Stimulated activated naive CD8-positive, alpha-beta T cell treated with anti-CD3 and anti-CD28 coated beads, Interleukin-15, Interleukin-2, amounts not matched to agents 100 ng/mL and 50 ng/mL, for 24 hours (primary cell): ENCODE results near the gene BGLAP.
A peak's percentile ranks its signal among the peaks of the same experiment; 100 is the strongest.
"Not testable (repeated sequence)": the region's sequence is repeated elsewhere in the genome, so short reads cannot be mapped to it uniquely, and the experiment has no call there.

Experiments
- H3K27ac Mint-ChIP-seq: one replicate; pipeline ENCODE4 v1.8.0; 2021; ENCODE audit warnings: mild to moderate bottlenecking, mixed read lengths
- H3K27me3 Mint-ChIP-seq: one replicate; pipeline ENCODE4 v1.8.0; 2021; ENCODE audit warnings: mixed read lengths
- H3K36me3 Mint-ChIP-seq: one replicate; pipeline ENCODE4 v1.8.0; 2021; ENCODE audit warnings: low read depth, mixed read lengths
- H3K4me1 Mint-ChIP-seq: one replicate; pipeline ENCODE4 v1.8.0; 2021; ENCODE audit warnings: low read depth, mixed read lengths
- H3K4me3 Mint-ChIP-seq: one replicate; pipeline ENCODE4 v1.8.0; 2021; ENCODE audit warnings: mild to moderate bottlenecking, mixed read lengths
- H3K9me3 Mint-ChIP-seq: one replicate; pipeline ENCODE4 v1.8.0; 2021; ENCODE audit warnings: mixed read lengths

Gene BGLAP

GRCh38 chr1:156214024-156214748, 27.8 kb upstream of the BGLAP start:
- Mint-ChIP-seq H3K36me3 (peaks cover 54% of the 10 kb centered on the region), H3K4me1 (peaks cover 70% of the 10 kb centered on the region), H3K4me3 (peak overlapping the region; percentile 82), H3K27me3 (no peaks in the 10 kb centered on the region), H3K27ac (peak overlapping the region; percentile 94), H3K9me3 (no peaks in the 10 kb centered on the region)

- H3K4me3 Mint-ChIP-seq, result peak overlapping the region; percentile 80
- H3K4me1 Mint-ChIP-seq, result peaks cover 89% of the 10 kb centered on the region
- H3K9me3 Mint-ChIP-seq, H3K27me3 Mint-ChIP-seq: not testable (repeated sequence)
- H3K36me3 Mint-ChIP-seq, result peaks cover 55% of the 10 kb centered on the region
- peak overlapping the region; percentile 99 for H3K27ac Mint-ChIP-seq
These were observed 25.5 kb upstream of the BGLAP start for GRCh38 chr1:156216361-156217086.

GRCh38 chr1:156217871-156218270, 24.1 kb upstream of the BGLAP start:
- Mint-ChIP-seq H3K27me3 (no peaks in the 10 kb centered on the region), H3K9me3 (no peaks in the 10 kb centered on the region), H3K4me1 (peaks cover 89% of the 10 kb centered on the region), H3K36me3 (peaks cover 56% of the 10 kb centered on the region), H3K27ac (peak overlapping the region; percentile 99), H3K4me3 (peak overlapping the region; percentile 80)

GRCh38 chr1:156220226-156220625, 21.8 kb upstream of the BGLAP start:
- Mint-ChIP-seq H3K4me1 (peaks cover 90% of the 10 kb centered on the region), H3K36me3 (peaks cover 52% of the 10 kb centered on the region), H3K27me3 (no peaks in the 10 kb centered on the region), H3K27ac (peak overlapping the region; percentile 99), H3K4me3 (no peak overlapping the region), H3K9me3 (no peaks in the 10 kb centered on the region)

- Mint-ChIP-seq H3K9me3 (no peaks in the 10 kb centered on the region), H3K27me3 (no peaks in the 10 kb centered on the region), H3K4me1 (peaks cover 94% of the 10 kb centered on the region), H3K27ac (peak overlapping the region; percentile 100), H3K36me3 (peaks cover 62% of the 10 kb centered on the region), H3K4me3 (peak overlapping the region; percentile 81)
These were observed 19.8 kb upstream of the BGLAP start for GRCh38 chr1:156221986-156222692.

- peaks cover 72% of the 10 kb centered on the region for H3K4me1 Mint-ChIP-seq
- H3K4me3 Mint-ChIP-seq, result peak overlapping the region; percentile 67
- peaks cover 70% of the 10 kb centered on the region for H3K36me3 Mint-ChIP-seq
- no peaks in the 10 kb centered on the region for H3K9me3 Mint-ChIP-seq
- H3K27ac Mint-ChIP-seq, result peak overlapping the region; percentile 85
- no peaks in the 10 kb centered on the region for H3K27me3 Mint-ChIP-seq
These were observed 16.3 kb upstream of the BGLAP start for GRCh38 chr1:156225677-156226014.

GRCh38 chr1:156226116-156226538, 15.9 kb upstream of the BGLAP start:
- H3K4me3 Mint-ChIP-seq, result peak overlapping the region; percentile 45
- H3K27ac Mint-ChIP-seq, result peak overlapping the region; percentile 96
- H3K27me3 Mint-ChIP-seq, result no peaks in the 10 kb centered on the region
- peaks cover 67% of the 10 kb centered on the region for H3K4me1 Mint-ChIP-seq
- H3K36me3 Mint-ChIP-seq, result peaks cover 66% of the 10 kb centered on the region
- H3K9me3 Mint-ChIP-seq, result no peaks in the 10 kb centered on the region

- Mint-ChIP-seq H3K4me1 (peaks cover 61% of the 10 kb centered on the region), H3K36me3 (peaks cover 59% of the 10 kb centered on the region), H3K27me3 (no peaks in the 10 kb centered on the region), H3K4me3 (peak overlapping the region; percentile 45), H3K9me3 (no peaks in the 10 kb centered on the region), H3K27ac (peak overlapping the region; percentile 96)
These were observed 15.2 kb upstream of the BGLAP start for GRCh38 chr1:156226782-156227181.

GRCh38 chr1:156228501-156228900, 13.5 kb upstream of the BGLAP start:
- Mint-ChIP-seq H3K36me3 (peaks cover 48% of the 10 kb centered on the region), H3K9me3 (no peaks in the 10 kb centered on the region), H3K4me1 (peaks cover 44% of the 10 kb centered on the region), H3K4me3 (no peak overlapping the region), H3K27me3 (no peaks in the 10 kb centered on the region), H3K27ac (peak overlapping the region; percentile 82)

- H3K4me3 Mint-ChIP-seq, result no peak overlapping the region
- H3K27ac Mint-ChIP-seq, result no peak overlapping the region
- H3K27me3 Mint-ChIP-seq, result no peaks in the 10 kb centered on the region
- H3K36me3 Mint-ChIP-seq, result peaks cover 46% of the 10 kb centered on the region
- H3K4me1 Mint-ChIP-seq, result peaks cover 29% of the 10 kb centered on the region
- H3K9me3 Mint-ChIP-seq, result no peaks in the 10 kb centered on the region
These were observed 12.0 kb upstream of the BGLAP start for GRCh38 chr1:156229809-156230472.

- H3K9me3 Mint-ChIP-seq, result no peaks in the 10 kb centered on the region
- no peaks in the 10 kb centered on the region for H3K27me3 Mint-ChIP-seq
- H3K4me1 Mint-ChIP-seq, result peaks cover 25% of the 10 kb centered on the region
- H3K4me3 Mint-ChIP-seq, result no peak overlapping the region
- H3K36me3 Mint-ChIP-seq, result peaks cover 42% of the 10 kb centered on the region
- H3K27ac Mint-ChIP-seq, result no peak overlapping the region
These were observed 11.5 kb upstream of the BGLAP start for GRCh38 chr1:156230473-156230837.

GRCh38 chr1:156232201-156232894, 9.6 kb upstream of the BGLAP start:
- Mint-ChIP-seq H3K4me3 (no peak overlapping the region), H3K4me1 (peaks cover 11% of the 10 kb centered on the region)

GRCh38 chr1:156233426-156234127, 8.4 kb upstream of the BGLAP start:
- Mint-ChIP-seq H3K9me3 (no peaks in the 10 kb centered on the region), H3K36me3 (peaks cover 52% of the 10 kb centered on the region), H3K4me3 (no peak overlapping the region), H3K27me3 (no peaks in the 10 kb centered on the region), H3K4me1 (peaks cover 16% of the 10 kb centered on the region), H3K27ac (no peak overlapping the region)

More at GRCh38 chr1:156232201-156232894, 9.6 kb upstream of the BGLAP start:
- peaks cover 46% of the 10 kb centered on the region for H3K36me3 Mint-ChIP-seq
- no peak overlapping the region for H3K27ac Mint-ChIP-seq
- H3K27me3 Mint-ChIP-seq, result no peaks in the 10 kb centered on the region
- H3K9me3 Mint-ChIP-seq, result no peaks in the 10 kb centered on the region

- peaks cover 57% of the 10 kb centered on the region for H3K36me3 Mint-ChIP-seq
- no peaks in the 10 kb centered on the region for H3K27me3 Mint-ChIP-seq
- peaks cover 13% of the 10 kb centered on the region for H3K4me1 Mint-ChIP-seq
- H3K9me3 Mint-ChIP-seq, result no peaks in the 10 kb centered on the region
- no peak overlapping the region for H3K27ac Mint-ChIP-seq
- H3K4me3 Mint-ChIP-seq, result no peak overlapping the region
These were observed 5.8 kb upstream of the BGLAP start for GRCh38 chr1:156236164-156236563.
